GM18499 (cell line): ENCODE results near the gene FHIT.

ENCODE experiments used
- ATAC-seq: cut with Tn5 transposase; IDR thresholded peaks from one replicate; pipeline ENCODE4 v1.9.1; 2021; ENCODE audit warnings: moderate number of reproducible peaks; ENCODE audit not compliant: insufficient read depth, unreplicated experiment

FHIT gene

GRCh38 chr3:59708202-59708601 lies 1543.0 kb downstream of the FHIT start:
- no peak for ATAC-seq

GRCh38 chr3:59704292-59704691 lies 1547.0 kb downstream of the FHIT start:
- ATAC-seq, result no peak

- no peak for ATAC-seq
Observed at GRCh38 chr3:59699648-59700320, 1551.5 kb downstream of the FHIT start.
